NCI-H526 treated with DMSO at 0.1 percent for 48 hours (cell line): ENCODE data around the gene NXF3.
"Not testable (repeated sequence)": the region's sequence is repeated elsewhere in the genome, so short reads cannot be mapped to it uniquely, and the experiment has no call there.

Experiments used
- DNase-seq: peaks from one replicate; lab custom pipeline; 2025; lab: John Stamatoyannopoulos, UW

NXF3 gene

GRCh38 chrX:103051260-103051789, 41.6 kb downstream of the NXF3 start:
- no peak for DNase-seq

GRCh38 chrX:103033371-103033770, 59.6 kb downstream of the NXF3 start:
- not testable (repeated sequence) for DNase-seq
